Measurements from ENCODE around the gene TMEM269.

TMEM269 gene

DNA sequence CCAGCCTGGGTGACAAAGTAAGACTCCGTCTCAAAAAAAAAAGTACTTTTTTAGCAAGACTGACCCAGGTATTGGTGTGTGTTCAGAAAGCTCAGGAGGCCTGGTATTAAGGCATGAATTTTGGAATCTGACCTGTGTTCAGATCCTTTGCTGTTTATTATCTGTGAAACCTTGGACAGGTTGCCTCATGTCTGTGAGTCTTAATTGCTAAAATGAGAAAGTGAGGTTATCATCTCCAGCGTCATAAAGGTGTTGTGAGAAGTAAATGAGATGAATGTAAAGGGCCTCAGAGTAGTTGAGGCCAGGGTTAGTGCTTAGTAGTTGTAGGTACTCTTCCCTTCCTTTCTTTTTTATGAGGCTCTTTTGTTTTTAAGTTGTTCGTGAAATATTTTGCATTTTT lies 15.0 kb upstream of the TMEM269 start:
- TF ChIP-seq, protein P1, sequence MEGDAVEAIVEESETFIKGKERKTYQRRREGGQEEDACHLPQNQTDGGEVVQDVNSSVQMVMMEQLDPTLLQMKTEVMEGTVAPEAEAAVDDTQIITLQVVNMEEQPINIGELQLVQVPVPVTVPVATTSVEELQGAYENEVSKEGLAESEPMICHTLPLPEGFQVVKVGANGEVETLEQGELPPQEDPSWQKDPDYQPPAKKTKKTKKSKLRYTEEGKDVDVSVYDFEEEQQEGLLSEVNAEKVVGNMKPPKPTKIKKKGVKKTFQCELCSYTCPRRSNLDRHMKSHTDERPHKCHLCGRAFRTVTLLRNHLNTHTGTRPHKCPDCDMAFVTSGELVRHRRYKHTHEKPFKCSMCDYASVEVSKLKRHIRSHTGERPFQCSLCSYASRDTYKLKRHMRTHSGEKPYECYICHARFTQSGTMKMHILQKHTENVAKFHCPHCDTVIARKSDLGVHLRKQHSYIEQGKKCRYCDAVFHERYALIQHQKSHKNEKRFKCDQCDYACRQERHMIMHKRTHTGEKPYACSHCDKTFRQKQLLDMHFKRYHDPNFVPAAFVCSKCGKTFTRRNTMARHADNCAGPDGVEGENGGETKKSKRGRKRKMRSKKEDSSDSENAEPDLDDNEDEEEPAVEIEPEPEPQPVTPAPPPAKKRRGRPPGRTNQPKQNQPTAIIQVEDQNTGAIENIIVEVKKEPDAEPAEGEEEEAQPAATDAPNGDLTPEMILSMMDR (IDR thresholded peaks at IDR 0.05): no peak

DNA sequence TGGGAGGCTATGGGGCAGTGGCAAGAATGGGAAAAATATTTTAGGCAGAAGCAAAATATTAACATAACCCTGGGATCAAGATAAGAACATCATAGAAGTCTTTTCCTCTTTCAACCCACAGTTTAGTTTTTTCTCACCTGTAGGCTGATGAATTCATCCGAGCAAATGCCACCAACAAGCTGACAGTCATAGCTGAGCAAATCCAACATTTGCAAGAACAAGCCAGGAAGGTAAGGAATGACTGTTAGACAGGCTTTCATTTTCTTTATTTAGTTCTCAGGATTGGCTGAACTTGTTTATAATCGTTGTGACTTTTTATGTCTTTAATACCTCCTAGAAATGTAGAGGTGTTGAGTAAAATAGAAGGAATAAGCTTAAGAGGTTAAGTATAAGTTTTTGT lies 11.4 kb upstream of the TMEM269 start:
- TF ChIP-seq, protein P1 (IDR thresholded peaks at IDR 0.05): no peak

DNA sequence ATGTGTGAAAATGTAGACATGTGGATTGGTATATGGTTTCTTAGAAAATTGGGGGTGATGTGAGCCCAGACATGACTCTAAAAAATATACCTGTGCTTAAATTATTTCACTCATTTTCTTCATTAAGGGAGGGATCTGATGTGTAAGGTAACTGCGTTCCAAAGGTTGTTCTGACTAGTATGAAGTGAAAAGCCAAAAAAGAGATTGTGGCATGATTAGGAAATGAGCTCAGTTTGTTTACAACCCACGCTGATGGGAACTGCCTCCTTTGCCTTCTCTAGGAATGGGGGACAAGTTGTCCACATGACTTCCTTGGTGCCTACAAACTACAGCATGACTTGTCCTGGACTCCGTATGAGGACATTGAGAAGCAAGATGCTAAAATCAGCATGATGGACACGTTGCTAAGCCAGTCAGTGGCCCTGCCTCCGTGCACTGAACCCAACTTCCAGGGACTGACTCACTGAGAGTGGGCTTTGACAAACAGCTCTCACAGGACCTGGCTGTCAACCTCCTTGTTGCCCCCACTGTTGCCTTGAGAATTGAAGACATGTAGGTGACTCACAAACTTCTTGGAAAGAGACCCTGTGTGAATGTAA lies 9.8 kb upstream of the TMEM269 start:
- TF ChIP-seq, protein P1 (IDR thresholded peaks at IDR 0.05): no peak

DNA sequence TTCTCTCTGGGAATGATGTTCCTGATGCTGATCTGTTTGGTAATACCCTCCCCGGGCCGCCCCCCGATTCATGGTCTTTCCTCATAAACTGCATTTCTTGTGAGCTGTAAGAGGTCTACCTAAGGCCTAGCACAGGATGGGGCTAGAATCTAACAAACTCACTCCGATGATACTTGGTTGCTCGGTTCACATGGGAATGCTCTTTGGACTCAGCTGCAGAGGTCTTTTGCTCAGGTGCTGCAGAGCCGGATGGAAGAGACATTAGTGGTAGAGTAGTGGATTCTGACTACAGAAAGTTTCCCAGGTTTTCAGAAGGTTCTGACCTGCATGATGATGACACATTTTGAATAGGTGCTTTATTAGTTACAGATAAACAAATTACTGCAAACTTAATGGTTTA lies 8.3 kb upstream of the TMEM269 start:
- TF ChIP-seq, protein P1 (IDR thresholded peaks at IDR 0.05): no peak

DNA sequence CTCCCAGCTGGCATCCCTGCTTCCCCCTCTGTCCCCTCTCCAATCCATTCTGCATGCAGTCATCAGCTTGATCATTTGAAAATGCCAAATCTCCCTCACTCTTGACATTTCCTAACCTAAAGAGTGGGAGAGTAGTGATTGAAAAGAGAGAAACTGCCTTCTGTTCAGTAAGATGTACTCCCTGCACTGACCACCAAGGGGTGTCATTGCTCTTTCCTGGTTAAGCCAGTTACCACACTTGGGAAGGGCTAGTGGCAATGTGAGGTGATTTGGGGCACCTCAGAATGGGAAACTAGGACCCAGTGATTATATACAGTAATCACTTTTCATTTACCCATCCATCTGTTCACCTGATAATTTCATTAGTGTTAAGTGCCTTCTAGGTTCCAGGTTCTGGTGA lies 6.9 kb upstream of the TMEM269 start:
- TF ChIP-seq, protein P1 (IDR thresholded peaks at IDR 0.05): peak; percentile 60

DNA sequence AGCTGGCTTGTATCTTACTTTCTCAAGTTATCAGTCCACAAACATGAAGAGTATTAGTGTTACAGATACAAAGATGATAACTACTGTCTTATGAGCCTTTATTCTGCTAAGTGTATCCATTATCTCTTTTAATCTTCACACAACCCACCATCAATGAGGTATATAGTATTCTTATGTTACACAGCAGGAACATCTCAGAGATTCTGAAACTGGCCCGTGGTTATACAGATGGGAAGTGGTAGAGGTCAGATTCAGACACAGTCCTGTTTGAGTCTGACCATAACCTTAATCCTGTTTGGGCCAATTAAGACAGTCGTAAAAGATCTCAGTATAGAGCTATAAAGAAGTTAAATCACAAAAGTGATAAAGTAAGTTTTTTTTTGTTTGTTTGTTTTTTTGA lies 5.1 kb upstream of the TMEM269 start:
- TF ChIP-seq, protein P1 (IDR thresholded peaks at IDR 0.05): no peak

DNA sequence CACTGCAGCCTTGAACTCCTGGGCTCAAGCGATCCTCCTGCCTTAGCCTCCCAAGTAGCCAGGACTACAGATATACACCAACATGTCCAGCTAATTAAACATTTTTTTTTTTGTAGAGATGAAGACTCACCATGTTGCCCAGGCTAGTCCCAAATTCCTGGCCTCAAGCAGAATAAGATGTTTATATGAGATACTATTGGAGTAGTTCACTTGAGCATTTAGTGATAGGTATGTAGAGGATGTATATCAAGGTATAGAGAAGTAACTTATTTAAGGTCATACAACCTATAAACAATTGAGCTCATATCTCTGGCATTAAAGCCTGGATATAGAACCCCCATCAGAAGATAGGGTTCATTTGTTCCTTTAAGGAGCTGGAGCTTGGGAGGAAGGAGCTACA lies 4.6 kb upstream of the TMEM269 start:
- TF ChIP-seq, protein P1 (IDR thresholded peaks at IDR 0.05): no peak

DNA sequence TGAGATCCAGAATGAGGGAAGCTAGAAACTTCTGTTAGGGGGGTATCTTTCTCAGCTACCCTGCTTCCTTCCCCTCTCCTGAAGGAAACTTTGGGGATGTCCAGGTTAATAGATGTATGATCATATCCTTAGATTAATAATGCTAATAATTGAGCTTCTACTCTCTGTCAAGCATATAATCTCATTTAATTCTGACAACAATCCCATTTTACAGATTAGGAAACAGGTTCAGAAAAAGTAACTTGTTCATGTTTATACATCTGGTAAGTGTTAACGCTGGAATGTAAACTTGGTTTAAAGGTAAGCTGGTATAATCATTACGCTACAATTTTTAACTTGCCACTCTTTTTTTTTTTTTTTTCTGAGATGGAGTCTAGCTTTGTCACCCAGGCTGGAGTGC lies 1.7 kb upstream of the TMEM269 start:
- TF ChIP-seq, protein P1 (IDR thresholded peaks at IDR 0.05): no peak
